Natural killer cell (primary cell): ENCODE measurements around the gene YKT6. TPM values are rescaled to one million over a fixed set of nuclear protein-coding genes. Genes with fewer than 3 reads are reported as not detected.

ENCODE experiments used
- ATAC-seq, 3 donors: fragments of 150-1000 bp in 2 of 3; fragments of 200-7000 bp in 1 of 3; cut with Tn5 transposase; 1 replicate in 1 of 3; 2 replicates in 2 of 3; pipeline ENCODE4 v1.10.0; 2021; ENCODE audit warnings: mild to moderate bottlenecking in 2 of 3, moderate library complexity in 2 of 3
- DNase-seq, 2 donors: peaks; one replicate each; pipeline versions ENCODE4 v3.0.0 to v3.0.0-alpha.2; 2013 to 2021; ENCODE audit warnings: mixed read lengths in 1 of 2
- H3K27ac ChIP-seq: one replicate; pipeline ENCODE4 v1.5.1; 2013; ENCODE audit warnings: mild to moderate bottlenecking, low read length
- H3K27me3 ChIP-seq: one replicate; pipeline ENCODE4 v1.6.1; 2013; ENCODE audit warnings: low read length; ENCODE audit not compliant: control insufficient read depth, insufficient read depth
- H3K36me3 ChIP-seq: one replicate; pipeline ENCODE4 v1.6.1; 2013; ENCODE audit warnings: low read length; ENCODE audit not compliant: control insufficient read depth, insufficient read depth
- H3K4me1 ChIP-seq: one replicate; pipeline ENCODE4 v1.6.1; 2013; ENCODE audit warnings: low read length; ENCODE audit not compliant: control insufficient read depth, insufficient read depth
- H3K4me3 ChIP-seq: one replicate; pipeline ENCODE4 v1.5.1; 2013; ENCODE audit warnings: low read length
- H3K9me3 ChIP-seq: one replicate; pipeline ENCODE4 v1.6.1; 2013; ENCODE audit warnings: low read length; ENCODE audit not compliant: control insufficient read depth, insufficient read depth
- H3K27ac Mint-ChIP-seq, 2 donors: one replicate each; pipeline ENCODE4 v1.8.0; 2022; ENCODE audit warnings: mild to moderate bottlenecking in 2 of 2, mixed read lengths in 2 of 2, moderate library complexity in 1 of 2
- H3K27me3 Mint-ChIP-seq, 2 donors: one replicate each; pipeline ENCODE4 v1.8.0; 2022; ENCODE audit warnings: low read depth in 2 of 2, mixed read lengths in 2 of 2
- H3K36me3 Mint-ChIP-seq: one replicate; pipeline ENCODE4 v1.8.0; 2022; ENCODE audit warnings: mixed read lengths
- H3K4me1 Mint-ChIP-seq, 2 donors: one replicate each; pipeline ENCODE4 v1.8.0; 2022; ENCODE audit warnings: mixed read lengths in 2 of 2
- H3K4me3 Mint-ChIP-seq: one replicate; pipeline ENCODE4 v1.8.0; 2022; ENCODE audit warnings: mild to moderate bottlenecking, moderate library complexity, mixed read lengths
- H3K9me3 Mint-ChIP-seq, 2 donors: one replicate each; pipeline ENCODE4 v1.8.0; 2022; ENCODE audit warnings: mixed read lengths in 2 of 2
- WGBS: methylation state at CpG from one replicate; pipeline ENCODE4 v1.1.7; 2013; ENCODE audit warnings: missing lambda C conversion rate; ENCODE audit not compliant: insufficient coverage; 5-methylcytosine and 5-hydroxymethylcytosine counted together
- intact Hi-C: fragments of 100-400 bp; cut with micrococcal nuclease; formaldehyde crosslinking; loops from one replicate; pipeline ENCODE4 v1.14.2; 2022
- total RNA-seq, 4 donors: library from RNA; stranded (reverse); fragments of 120-200 nt in 1 of 4; gene quantifications; one replicate each; pipeline versions ENCODE4 v1.2.3 to v1.2.4, GENCODE V29; 2013 to 2022
- TF ChIP-seq, protein P1 (sequence below): fragments of 200-600 bp; IDR thresholded peaks from one replicate; pipeline ENCODE4 v1.8.0; 2022; ENCODE audit warnings: antibody characterized with exemption

Gene YKT6
- total RNA-seq, 3 donors from 2014 or later (not counting 1 experiment from before 2014, with no cell fraction given), result 72.4 to 107 (median 87.1) TPM

DNA sequence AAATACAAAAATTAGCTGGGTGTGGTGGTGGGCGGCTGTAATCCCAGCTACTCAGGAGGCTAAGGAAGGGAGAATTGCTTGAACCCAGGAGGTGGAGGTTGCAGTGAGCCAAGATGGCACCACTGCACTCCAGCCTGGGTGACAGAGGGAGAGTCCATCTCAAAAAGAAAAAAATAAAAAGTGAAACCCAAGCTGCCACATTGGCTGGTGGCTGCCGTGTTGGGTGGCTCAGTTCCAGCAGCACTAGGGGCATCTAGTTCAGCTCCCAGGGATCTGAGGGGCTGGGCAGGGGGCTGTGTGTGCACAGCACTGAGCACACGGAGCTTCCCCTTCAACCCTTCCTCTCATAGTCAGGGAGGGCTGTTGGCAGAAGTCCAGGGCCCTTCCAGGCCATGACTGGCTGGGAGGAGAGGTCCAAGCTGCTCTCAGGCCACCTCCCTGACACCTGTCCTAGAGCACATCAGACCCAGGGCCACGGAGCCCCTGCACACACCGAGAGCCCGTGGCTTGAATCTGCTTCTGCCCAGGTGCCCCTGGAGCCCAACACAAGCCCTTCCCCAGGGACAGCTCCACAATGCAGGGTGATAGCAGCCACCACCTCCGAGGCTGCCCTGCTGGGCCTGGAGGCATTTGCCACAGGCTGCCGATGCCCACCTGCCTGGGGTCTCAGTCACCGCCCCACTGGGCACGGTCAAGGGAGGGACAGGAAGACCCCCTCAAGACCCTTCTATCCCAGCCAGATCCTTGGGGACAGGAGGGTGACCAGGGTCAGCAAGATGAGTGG lies 47.3 kb downstream of the YKT6 start:
- no peaks in the 10 kb centered on the region for H3K36me3 ChIP-seq
- no peaks in the 10 kb centered on the region for H3K4me1 ChIP-seq
- Mint-ChIP-seq H3K27ac (no peak overlapping the region), H3K9me3 (no peaks in the 10 kb centered on the region), H3K4me1 (no peaks in the 10 kb centered on the region), H3K4me3 (no peak overlapping the region), H3K27me3 (no peaks in the 10 kb centered on the region), H3K36me3 (no peaks in the 10 kb centered on the region)
- no peak for DNase-seq
- H3K4me3 ChIP-seq, result no peak overlapping the region
- TF ChIP-seq, protein P1, sequence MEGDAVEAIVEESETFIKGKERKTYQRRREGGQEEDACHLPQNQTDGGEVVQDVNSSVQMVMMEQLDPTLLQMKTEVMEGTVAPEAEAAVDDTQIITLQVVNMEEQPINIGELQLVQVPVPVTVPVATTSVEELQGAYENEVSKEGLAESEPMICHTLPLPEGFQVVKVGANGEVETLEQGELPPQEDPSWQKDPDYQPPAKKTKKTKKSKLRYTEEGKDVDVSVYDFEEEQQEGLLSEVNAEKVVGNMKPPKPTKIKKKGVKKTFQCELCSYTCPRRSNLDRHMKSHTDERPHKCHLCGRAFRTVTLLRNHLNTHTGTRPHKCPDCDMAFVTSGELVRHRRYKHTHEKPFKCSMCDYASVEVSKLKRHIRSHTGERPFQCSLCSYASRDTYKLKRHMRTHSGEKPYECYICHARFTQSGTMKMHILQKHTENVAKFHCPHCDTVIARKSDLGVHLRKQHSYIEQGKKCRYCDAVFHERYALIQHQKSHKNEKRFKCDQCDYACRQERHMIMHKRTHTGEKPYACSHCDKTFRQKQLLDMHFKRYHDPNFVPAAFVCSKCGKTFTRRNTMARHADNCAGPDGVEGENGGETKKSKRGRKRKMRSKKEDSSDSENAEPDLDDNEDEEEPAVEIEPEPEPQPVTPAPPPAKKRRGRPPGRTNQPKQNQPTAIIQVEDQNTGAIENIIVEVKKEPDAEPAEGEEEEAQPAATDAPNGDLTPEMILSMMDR, result no peak
- ATAC-seq, result no peak
- no peak overlapping the region for H3K27ac ChIP-seq
- H3K27me3 ChIP-seq, result no peaks in the 10 kb centered on the region
- intact Hi-C loops, result no loop called here
- no peaks in the 10 kb centered on the region for H3K9me3 ChIP-seq
- WGBS, result 84% methylated on average over 10 of the region's 10 CpGs

DNA sequence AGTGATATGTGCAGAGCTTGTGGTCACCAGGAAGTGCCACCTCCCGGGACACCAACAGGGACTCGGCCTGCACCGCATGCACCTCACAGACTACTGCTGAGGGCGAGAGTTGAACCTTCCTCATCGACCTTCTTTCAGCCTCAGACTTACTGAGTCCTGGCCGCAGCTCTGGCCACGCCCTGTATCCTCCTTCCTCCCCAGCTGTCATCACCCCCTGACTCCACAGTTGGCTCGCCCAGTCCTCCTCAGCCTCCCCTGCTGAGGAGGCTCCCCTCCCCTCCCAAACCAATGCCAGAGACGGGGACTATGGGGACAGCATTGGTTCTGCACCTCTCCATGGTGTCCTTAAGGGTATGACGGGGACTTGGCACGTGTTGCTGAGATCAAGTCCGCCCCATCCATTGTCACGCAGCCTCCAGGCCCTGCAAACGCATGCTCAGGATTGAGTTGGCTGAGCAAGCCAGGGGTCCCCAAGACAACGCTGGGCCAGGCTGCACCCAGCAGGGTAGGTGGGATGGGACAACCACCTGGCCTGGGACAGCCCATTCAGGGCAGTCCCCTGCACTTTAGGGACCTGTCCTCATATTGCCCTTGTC lies 49.0 kb downstream of the YKT6 start:
- no peaks in the 10 kb centered on the region for H3K27me3 Mint-ChIP-seq
- peaks cover 0 to 6% of the 10 kb centered on the region in 2 donors for H3K4me1 Mint-ChIP-seq
- intact Hi-C loops, result no loop called here
- H3K27ac Mint-ChIP-seq, result no peak overlapping the region
- Histone ChIP-seq H3K9me3 (no peaks in the 10 kb centered on the region), H3K4me3 (no peak overlapping the region), H3K27ac (no peak overlapping the region), H3K36me3 (no peaks in the 10 kb centered on the region), H3K27me3 (no peaks in the 10 kb centered on the region), H3K4me1 (no peaks in the 10 kb centered on the region)
- DNase-seq (no peak), ATAC-seq (no peak)
- no peaks in the 10 kb centered on the region for H3K36me3 Mint-ChIP-seq
- no peaks in the 10 kb centered on the region for H3K9me3 Mint-ChIP-seq
- 80% methylated on average over 15 of the region's 15 CpGs for WGBS
- no peak overlapping the region for H3K4me3 Mint-ChIP-seq
- TF ChIP-seq, protein P1, result no peak

DNA sequence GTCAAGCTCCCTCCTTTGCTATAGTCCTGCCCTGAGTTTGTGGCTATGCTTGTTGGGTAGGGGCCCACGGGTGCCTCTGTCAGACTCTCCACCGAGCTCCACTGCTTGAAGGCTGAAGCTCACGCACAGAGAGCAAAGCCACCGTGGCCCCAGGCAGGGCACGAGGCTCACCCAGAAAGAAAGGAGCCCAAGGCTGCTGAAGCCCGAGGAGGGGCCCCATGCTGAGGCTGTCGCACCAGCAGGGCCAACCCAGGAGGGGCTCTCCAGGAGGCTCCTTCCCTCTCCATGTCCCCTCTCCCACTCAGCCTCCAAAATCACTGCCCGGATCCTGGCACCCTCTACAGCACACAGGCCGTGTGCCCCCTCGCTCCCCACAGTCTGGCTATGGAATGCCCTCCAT lies 50.5 kb downstream of the YKT6 start:
- Mint-ChIP-seq H3K4me3 (no peak overlapping the region), H3K4me1 (peaks cover 0 to 13% of the 10 kb centered on the region in 2 donors), H3K36me3 (no peaks in the 10 kb centered on the region), H3K9me3 (no peaks in the 10 kb centered on the region), H3K27me3 (no peaks in the 10 kb centered on the region), H3K27ac (no peak overlapping the region)
- DNase-seq, result no peak
- no peak overlapping the region for H3K27ac ChIP-seq
- no peaks in the 10 kb centered on the region for H3K9me3 ChIP-seq
- no peak for ATAC-seq
- TF ChIP-seq, protein P1, result no peak
- no peaks in the 10 kb centered on the region for H3K27me3 ChIP-seq
- no peaks in the 10 kb centered on the region for H3K4me1 ChIP-seq
- no peaks in the 10 kb centered on the region for H3K36me3 ChIP-seq
- H3K4me3 ChIP-seq, result no peak overlapping the region
- intact Hi-C loops, result no loop called here
- 89% methylated on average over 10 of the region's 10 CpGs for WGBS
